HG02610 (cell line): ENCODE measurements around the gene HS3ST6.
"Not testable (repeated sequence)": the region's sequence is repeated elsewhere in the genome, so short reads cannot be mapped to it uniquely, and the experiment has no call there.

Experiments used
- ATAC-seq: cut with Tn5 transposase; IDR thresholded peaks from one replicate; pipeline ENCODE4 v1.9.1; 2021; ENCODE audit warnings: mild to moderate bottlenecking, moderate library complexity; ENCODE audit not compliant: unreplicated experiment

The HS3ST6 gene

GRCh38 chr16:1909561-1910231 lies 8.5 kb downstream of the HS3ST6 start:
- ATAC-seq: no peak

GRCh38 chr16:1908983-1909382 lies 9.2 kb downstream of the HS3ST6 start:
- no peak for ATAC-seq

GRCh38 chr16:1908184-1908583 lies 10.0 kb downstream of the HS3ST6 start:
- ATAC-seq: no peak

GRCh38 chr16:1907226-1907860 lies 10.9 kb downstream of the HS3ST6 start:
- ATAC-seq: no peak

- no peak for ATAC-seq
Observed at GRCh38 chr16:1906846-1907165, 11.4 kb downstream of the HS3ST6 start.

GRCh38 chr16:1906055-1906845 lies 12.0 kb downstream of the HS3ST6 start:
- no peak for ATAC-seq

- ATAC-seq: no peak
Observed at GRCh38 chr16:1903845-1904840, 14.1 kb downstream of the HS3ST6 start.

GRCh38 chr16:1903220-1903574 lies 15.0 kb downstream of the HS3ST6 start:
- ATAC-seq: no peak

- ATAC-seq: no peak
Observed at GRCh38 chr16:1902547-1903219, 15.5 kb downstream of the HS3ST6 start.

- no peak for ATAC-seq
Observed at GRCh38 chr16:1900452-1900774, 17.8 kb downstream of the HS3ST6 start.

GRCh38 chr16:1899641-1900451 lies 18.4 kb downstream of the HS3ST6 start:
- ATAC-seq: no peak

- not testable (repeated sequence) for ATAC-seq
Observed at GRCh38 chr16:1897692-1898091, 20.5 kb downstream of the HS3ST6 start.

GRCh38 chr16:1895949-1896675 lies 22.1 kb downstream of the HS3ST6 start:
- ATAC-seq: no peak

- ATAC-seq: no peak
Observed at GRCh38 chr16:1895068-1895467, 23.1 kb downstream of the HS3ST6 start.

- ATAC-seq: no peak
Observed at GRCh38 chr16:1890708-1891050, 27.5 kb downstream of the HS3ST6 start.

- no peak for ATAC-seq
Observed at GRCh38 chr16:1890024-1890707, 28.0 kb downstream of the HS3ST6 start.

GRCh38 chr16:1887711-1888354 lies 30.4 kb downstream of the HS3ST6 start:
- no peak for ATAC-seq

- no peak for ATAC-seq
Observed at GRCh38 chr16:1884889-1885288, 33.3 kb downstream of the HS3ST6 start.
